Common myeloid progenitor, CD34-positive (primary cell): ENCODE data around the gene HES6.

Experiments used
- CTCF ChIA-PET: fragments of 350-600 bp; sonication (Branson Sonifier 250); formaldehyde crosslinking; loops from one replicate; lab custom pipeline; 2021; ENCODE audit warnings: antibody characterized with exemption; lab: Charles Lee
- POLR2A ChIA-PET: fragments of 350-600 bp; sonication (Branson Sonifier 250); formaldehyde crosslinking; loops from one replicate; lab custom pipeline; 2021; ENCODE audit warnings: antibody characterized with exemption; lab: Charles Lee
- DNase-seq, 3 donors: peaks; one replicate each; pipeline versions ENCODE4 v3.0.0 to v3.0.0-alpha.2; 2013
- H3K27ac ChIP-seq, 2 experiments: 1 replicate in 1 of 2; 2 replicates in 1 of 2; pipeline ENCODE4 v1.7.0; 2013; ENCODE audit warnings: inconsistent platforms in 2 of 2, low read length in 2 of 2, mild to moderate bottlenecking in 2 of 2, low read depth in 1 of 2, moderate library complexity in 1 of 2; ENCODE audit not compliant: severe bottlenecking in 2 of 2, insufficient read depth in 1 of 2, poor library complexity in 1 of 2
- H3K27me3 ChIP-seq, 5 experiments: replicated peaks in 2 of 5; 1 replicate in 3 of 5; 2 replicates in 2 of 5; pipeline versions ENCODE4 v1.6.1 to v1.7.0; 2013; ENCODE audit warnings: low read length in 4 of 5, mild to moderate bottlenecking in 2 of 5, moderate library complexity in 2 of 5, inconsistent platforms in 1 of 5; ENCODE audit not compliant: insufficient read depth in 5 of 5, control insufficient read depth in 4 of 5
- H3K36me3 ChIP-seq, 4 experiments: 1 replicate in 2 of 4; 2 replicates in 2 of 4; pipeline versions ENCODE4 v1.6.1 to v1.7.0; 2013; ENCODE audit warnings: low read length in 3 of 4, control low read depth in 1 of 4, mild to moderate bottlenecking in 1 of 4; ENCODE audit not compliant: control insufficient read depth in 4 of 4, insufficient read depth in 4 of 4
- H3K4me1 ChIP-seq, 4 experiments: 1 replicate in 3 of 4; 2 replicates in 1 of 4; pipeline versions ENCODE4 v1.6.1 to v1.7.1; 2013; ENCODE audit warnings: low read length in 3 of 4, mild to moderate bottlenecking in 3 of 4, control low read depth in 1 of 4, inconsistent platforms in 1 of 4, moderate library complexity in 1 of 4; ENCODE audit not compliant: control insufficient read depth in 4 of 4, insufficient read depth in 4 of 4; ENCODE audit errors: control extremely low read depth in 1 of 4
- H3K4me3 ChIP-seq, 7 experiments: 1 replicate in 4 of 7; 2 replicates in 3 of 7; pipeline versions ENCODE4 v1.5.1 to v1.7.0; 2013; ENCODE audit warnings: mild to moderate bottlenecking in 7 of 7, low read length in 6 of 7, moderate library complexity in 6 of 7, inconsistent platforms in 2 of 7, low read depth in 2 of 7, control low read depth in 1 of 7; ENCODE audit not compliant: insufficient read depth in 4 of 7, control insufficient read depth in 1 of 7; ENCODE audit errors: extremely low read depth in 1 of 7
- H3K9me3 ChIP-seq, 5 experiments: 1 replicate in 4 of 5; 2 replicates in 1 of 5; pipeline versions ENCODE4 v1.6.1 to v1.7.1; 2013; ENCODE audit warnings: low read length in 4 of 5, mild to moderate bottlenecking in 2 of 5, inconsistent platforms in 1 of 5, low read depth in 1 of 5, moderate library complexity in 1 of 5; ENCODE audit not compliant: control insufficient read depth in 4 of 5, insufficient read depth in 2 of 5; ENCODE audit errors: control extremely low read depth in 1 of 5
- WGBS: methylation state at CpG from one replicate; pipeline ENCODE4 v1.1.5; 2013; ENCODE audit not compliant: insufficient coverage; 5-methylcytosine and 5-hydroxymethylcytosine counted together

HES6 gene

DNA sequence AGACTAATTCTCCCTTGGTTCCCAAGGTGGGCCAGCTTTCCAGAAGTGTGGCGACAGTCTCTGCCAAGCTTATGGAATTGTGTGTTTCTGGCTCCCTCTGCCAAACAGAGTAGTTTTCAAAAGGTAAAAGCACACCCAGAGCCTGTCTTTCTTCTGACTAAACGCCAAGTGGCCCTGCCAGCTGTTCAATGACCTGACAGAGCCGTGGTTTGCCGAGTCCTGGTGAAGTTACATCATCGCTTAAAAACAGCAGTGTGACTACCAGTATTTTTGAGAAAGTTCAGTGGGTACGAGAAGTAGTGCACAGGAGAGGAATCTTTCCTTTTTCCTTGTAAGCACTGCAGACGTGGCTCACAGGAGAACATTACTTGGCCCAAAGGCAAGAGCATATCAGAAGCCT, 46.7 kb upstream of the HES6 start:
- Histone ChIP-seq H3K4me3 (no peak overlapping the region), H3K9me3 (no peaks in the 10 kb centered on the region), H3K27ac (no peak overlapping the region), H3K4me1 (peaks cover 0 to 41% (median 34%) of the 10 kb centered on the region in 4 experiments), H3K27me3 (no peaks in the 10 kb centered on the region), H3K36me3 (peaks cover 0 to 3% (median 0%) of the 10 kb centered on the region in 4 experiments)
- peak in 2 of 3 donors; percentile 62 to 67 for DNase-seq
- ChIA-PET POLR2A (no interaction called here), CTCF (interaction anchor here (0.8 to 1.7 kb wide), 4 partner anchors 10 to 25 kb away, joined by 3 to 4 read pairs (median 3); no protein-coding TSS in a partner anchor)
- WGBS = 93% methylated on average over 7 of the region's 7 CpGs

DNA sequence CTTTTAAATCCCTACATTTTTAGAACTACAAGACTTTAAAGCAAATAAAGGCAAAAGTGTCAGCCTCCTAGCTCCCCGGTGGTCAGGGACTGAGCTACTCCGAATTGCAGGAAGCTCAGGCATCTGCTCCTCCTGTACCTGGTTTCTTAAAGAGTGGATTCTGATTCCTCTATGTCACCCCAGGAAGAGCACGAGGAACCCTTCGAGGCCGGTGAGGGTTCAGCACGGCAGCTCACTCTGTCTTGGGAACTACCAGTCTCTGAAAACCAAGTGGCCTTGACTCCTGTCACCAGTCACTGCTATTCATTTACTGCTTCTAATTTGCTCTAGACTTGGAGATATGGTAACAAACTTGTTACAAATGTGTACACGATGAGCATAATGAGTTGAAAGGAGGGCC, 46.3 kb upstream of the HES6 start:
- ChIA-PET CTCF (interaction anchor here (1.2 to 1.7 kb wide), 4 partner anchors 12 to 25 kb away, joined by 3 to 4 read pairs (median 3); no protein-coding TSS in a partner anchor), POLR2A (no interaction called here)
- no peak for DNase-seq
- peaks cover 0 to 3% (median 0%) of the 10 kb centered on the region in 4 experiments for H3K36me3 ChIP-seq
- H3K9me3 ChIP-seq = no peaks in the 10 kb centered on the region
- 95% methylated on average over 7 of the region's 7 CpGs for WGBS
- no peaks in the 10 kb centered on the region for H3K27me3 ChIP-seq
- no peak overlapping the region for H3K27ac ChIP-seq
- H3K4me1 ChIP-seq = peaks cover 0 to 44% (median 34%) of the 10 kb centered on the region in 4 experiments
- H3K4me3 ChIP-seq = no peak overlapping the region

DNA sequence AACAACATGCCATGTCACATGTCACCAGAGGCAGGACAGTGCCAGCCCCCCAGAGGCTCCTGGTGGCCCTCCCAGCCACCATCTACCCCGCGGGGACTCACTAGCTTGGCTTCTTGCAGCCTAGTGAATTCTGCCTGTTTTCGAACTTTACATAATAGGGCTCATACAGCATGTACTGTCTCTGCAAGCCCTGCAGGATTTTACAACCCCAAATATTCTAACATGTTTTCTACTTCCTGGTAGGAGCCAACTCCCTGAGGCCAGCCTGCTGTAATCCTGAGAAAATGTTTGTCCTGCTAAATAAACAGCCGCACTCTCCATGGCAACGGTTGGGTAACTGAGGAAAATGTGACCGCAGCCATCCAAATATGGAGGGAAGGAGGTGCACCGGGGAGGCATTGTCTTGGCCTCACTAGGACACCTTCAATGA, 45.8 kb upstream of the HES6 start:
- 93% methylated on average over 6 of the region's 7 CpGs for WGBS
- no peaks in the 10 kb centered on the region for H3K27me3 ChIP-seq
- no peak overlapping the region for H3K4me3 ChIP-seq
- DNase-seq = no peak
- no peak overlapping the region for H3K27ac ChIP-seq
- peaks cover 0 to 44% (median 34%) of the 10 kb centered on the region in 4 experiments for H3K4me1 ChIP-seq
- peaks cover 0 to 3% (median 0%) of the 10 kb centered on the region in 4 experiments for H3K36me3 ChIP-seq
- ChIA-PET POLR2A (no interaction called here), CTCF (interaction anchor here (1.2 to 1.7 kb wide), 4 partner anchors 12 to 24 kb away, joined by 3 to 6 read pairs (median 4); no protein-coding TSS in a partner anchor)
- no peaks in the 10 kb centered on the region for H3K9me3 ChIP-seq

DNA sequence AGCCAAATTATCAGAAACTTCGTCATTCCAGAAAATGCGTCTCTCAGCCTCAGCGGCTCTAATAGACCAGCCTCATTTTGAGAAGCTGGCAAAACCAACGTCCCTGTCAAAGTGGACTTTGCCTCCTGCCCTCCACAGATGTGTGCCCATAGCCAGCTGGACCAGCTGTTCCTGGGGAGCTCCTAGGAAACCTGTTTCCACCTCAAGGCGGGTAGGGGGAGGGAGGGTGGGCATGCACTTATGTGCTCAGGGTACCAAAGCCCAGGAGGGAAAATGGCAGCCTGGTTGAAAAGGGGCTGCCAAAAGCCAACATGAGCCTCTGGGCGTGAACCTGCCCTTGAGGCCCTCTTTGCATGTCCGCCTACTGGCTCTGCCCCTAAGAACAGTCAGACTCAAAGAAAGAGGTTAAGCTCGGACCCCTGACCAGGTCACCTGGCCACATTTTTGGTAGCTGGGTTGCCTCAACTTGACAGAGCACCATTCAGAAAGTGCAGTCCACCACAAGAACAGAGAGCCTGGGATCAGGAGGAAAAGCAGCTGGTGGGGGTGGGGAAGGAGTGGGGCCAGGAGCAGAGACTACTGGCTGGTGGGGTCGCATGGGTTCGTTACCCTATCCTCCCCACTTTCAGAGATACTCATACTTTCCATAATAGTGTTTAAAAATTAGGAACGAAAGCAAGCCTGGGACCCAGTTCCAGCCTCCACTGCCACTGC, 45.1 kb upstream of the HES6 start:
- DNase-seq = no peak
- WGBS = over 99% methylated on average over 9 of the region's 11 CpGs
- ChIA-PET CTCF (interaction anchor here (1.2 to 1.7 kb wide), 4 partner anchors 11 to 23 kb away, joined by 3 to 6 read pairs (median 4); no protein-coding TSS in a partner anchor), POLR2A (interaction anchor here (0.6 to 0.7 kb wide), 2 partner anchors 12 to 291 kb away, joined by 3 to 4 read pairs; no protein-coding TSS in a partner anchor)
- no peak overlapping the region for H3K4me3 ChIP-seq
- H3K27ac ChIP-seq = no peak overlapping the region
- peaks cover 0 to 43% (median 33%) of the 10 kb centered on the region in 4 experiments for H3K4me1 ChIP-seq
- H3K27me3 ChIP-seq = no peaks in the 10 kb centered on the region
- H3K36me3 ChIP-seq = peaks cover 0 to 3% (median 0%) of the 10 kb centered on the region in 4 experiments
- H3K9me3 ChIP-seq = no peaks in the 10 kb centered on the region

DNA sequence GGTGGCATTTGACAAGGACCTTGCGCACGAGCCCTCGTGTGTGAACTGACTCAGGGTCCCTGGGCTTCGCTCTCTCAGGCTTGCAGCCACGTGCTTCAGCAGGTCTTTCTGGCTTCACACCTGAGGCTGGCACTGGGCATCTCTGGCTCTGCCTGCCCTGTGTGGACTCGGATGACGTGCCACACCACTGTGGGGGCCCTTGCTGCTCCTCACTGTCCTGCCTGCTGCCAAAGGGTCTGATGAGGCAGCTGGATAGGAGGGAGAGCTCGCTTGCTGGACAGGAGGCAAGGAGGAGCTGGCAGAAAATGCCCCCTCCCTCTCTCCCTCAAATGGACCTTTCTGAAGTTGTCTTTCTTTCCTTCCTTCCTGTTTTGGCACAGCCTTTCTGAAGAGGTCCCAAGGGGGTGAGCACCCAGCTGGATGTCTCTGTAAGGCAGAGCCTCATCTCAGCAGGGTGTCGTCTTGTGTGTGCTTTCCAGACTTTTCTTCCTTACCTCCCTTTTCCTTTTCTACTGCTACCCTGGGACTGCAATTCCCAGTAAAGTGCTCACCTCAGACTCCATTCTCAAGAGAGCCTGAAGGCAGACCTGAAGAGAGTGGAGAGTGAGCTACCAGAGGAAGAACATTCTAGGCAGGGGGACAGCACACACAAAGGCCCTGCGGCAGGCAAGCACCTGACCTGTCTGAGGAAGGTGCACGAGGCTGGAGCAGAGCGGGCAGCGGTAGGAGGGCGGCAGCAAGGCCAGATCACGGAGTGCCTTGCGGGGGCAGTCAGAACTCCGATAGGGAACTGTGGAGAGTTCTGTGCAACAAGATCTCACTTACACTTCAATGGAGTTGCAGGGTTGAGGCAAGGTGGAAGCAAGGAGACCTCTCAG, 43.3 kb upstream of the HES6 start:
- DNase-seq = no peak
- ChIA-PET POLR2A (interaction anchor here (0.6 kb wide), 1 partner anchor 103 kb away, joined by 6 read pairs; no protein-coding TSS in a partner anchor), CTCF (interaction anchor here (1.0 to 1.1 kb wide), 3 partner anchors 20 to 27 kb away, joined by 3 read pairs; no protein-coding TSS in a partner anchor)
- H3K4me3 ChIP-seq = no peak overlapping the region
- 91% methylated on average over 8 of the region's 17 CpGs for WGBS
- H3K27ac ChIP-seq = no peak overlapping the region
- peaks cover 0 to 3% (median 2%) of the 10 kb centered on the region in 4 experiments for H3K36me3 ChIP-seq
- H3K9me3 ChIP-seq = no peaks in the 10 kb centered on the region
- H3K4me1 ChIP-seq = peaks cover 0 to 31% (median 23%) of the 10 kb centered on the region in 4 experiments
- H3K27me3 ChIP-seq = no peaks in the 10 kb centered on the region

DNA sequence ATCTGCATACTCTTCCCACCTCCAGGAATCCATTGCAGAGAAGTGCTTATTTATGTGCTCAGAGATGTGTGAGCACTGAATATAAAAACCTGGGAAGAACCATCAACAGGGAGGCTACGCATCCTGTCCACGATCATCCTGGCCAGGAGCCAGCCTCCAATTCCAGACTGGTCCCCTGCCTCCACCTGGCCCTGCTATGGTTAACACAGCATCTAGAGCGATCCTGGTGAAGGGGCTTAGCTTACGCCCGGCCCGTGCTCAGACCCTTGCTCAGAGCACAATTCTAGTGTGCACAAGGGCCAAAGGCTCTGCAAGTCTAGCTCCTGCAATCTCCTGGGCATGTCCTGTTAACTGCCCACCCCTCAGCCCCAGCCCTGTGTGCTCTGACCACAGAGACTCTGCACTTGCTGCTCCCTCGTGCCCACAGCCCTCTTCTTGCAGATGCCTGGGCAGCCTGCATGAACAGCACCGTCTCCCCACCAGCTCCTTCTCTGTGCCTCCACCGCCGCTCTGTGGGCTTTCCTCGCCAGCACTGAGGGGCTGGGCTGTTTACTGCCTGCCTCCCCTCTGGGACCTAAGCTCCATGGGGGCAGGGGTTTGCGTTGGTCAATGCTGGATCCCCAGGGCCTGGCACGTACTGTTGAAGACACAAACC, 42.1 kb upstream of the HES6 start:
- Histone ChIP-seq H3K27me3 (no peaks in the 10 kb centered on the region), H3K36me3 (peaks cover 2 to 7% (median 5%) of the 10 kb centered on the region in 4 experiments), H3K9me3 (no peaks in the 10 kb centered on the region), H3K27ac (no peak overlapping the region), H3K4me1 (peaks cover 0 to 19% (median 12%) of the 10 kb centered on the region in 4 experiments), H3K4me3 (no peak overlapping the region)
- 95% methylated on average over 11 of the region's 13 CpGs for WGBS
- no peak for DNase-seq
- ChIA-PET POLR2A (no interaction called here), CTCF (no interaction called here)
